GM21576 (cell line): ENCODE results near the gene PTEN.

ENCODE experiments used
- ATAC-seq: cut with Tn5 transposase; IDR thresholded peaks from one replicate; pipeline ENCODE4 v1.9.1; 2021; ENCODE audit warnings: mild to moderate bottlenecking, moderate library complexity; ENCODE audit not compliant: unreplicated experiment

PTEN gene

DNA sequence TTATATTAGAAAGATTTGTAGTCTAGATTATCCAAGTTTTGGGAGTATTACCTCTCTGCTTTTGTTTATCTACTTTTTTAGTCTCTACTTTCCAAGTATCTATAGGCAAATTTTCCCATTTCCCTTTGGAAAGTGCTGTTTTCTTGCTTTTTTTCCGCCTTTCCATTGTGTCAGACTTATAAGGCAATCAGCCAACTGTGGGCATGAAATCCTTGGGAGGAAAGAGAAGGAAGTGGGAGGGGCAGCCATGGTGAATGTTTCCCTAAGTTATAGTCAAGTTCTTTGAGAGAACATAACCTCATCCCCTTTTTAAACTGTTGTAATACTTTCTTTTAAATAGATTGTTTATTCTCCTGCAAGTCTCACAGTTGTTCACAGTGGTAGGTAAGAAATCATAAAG, 52.6 kb downstream of the PTEN start:
- ATAC-seq = no peak

DNA sequence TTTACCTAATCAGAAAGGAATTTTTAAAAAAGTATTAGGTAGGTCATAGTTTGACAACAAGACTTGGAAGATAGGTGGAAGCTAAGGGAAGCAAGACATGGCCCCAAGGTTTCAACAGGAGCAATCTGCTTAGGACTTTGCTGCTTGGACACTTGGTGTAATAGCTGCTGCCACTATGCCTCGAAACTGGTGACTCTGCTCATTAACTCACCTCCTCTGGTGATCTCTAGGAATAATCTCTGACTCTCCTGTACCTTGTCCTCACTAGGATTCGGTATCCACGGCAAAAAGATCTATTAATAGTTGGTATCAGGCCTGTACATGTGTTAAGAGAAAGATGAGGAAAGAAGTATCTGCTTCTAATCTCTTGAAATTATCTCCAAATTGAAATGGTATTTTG, 53.1 kb downstream of the PTEN start:
- ATAC-seq = no peak

DNA sequence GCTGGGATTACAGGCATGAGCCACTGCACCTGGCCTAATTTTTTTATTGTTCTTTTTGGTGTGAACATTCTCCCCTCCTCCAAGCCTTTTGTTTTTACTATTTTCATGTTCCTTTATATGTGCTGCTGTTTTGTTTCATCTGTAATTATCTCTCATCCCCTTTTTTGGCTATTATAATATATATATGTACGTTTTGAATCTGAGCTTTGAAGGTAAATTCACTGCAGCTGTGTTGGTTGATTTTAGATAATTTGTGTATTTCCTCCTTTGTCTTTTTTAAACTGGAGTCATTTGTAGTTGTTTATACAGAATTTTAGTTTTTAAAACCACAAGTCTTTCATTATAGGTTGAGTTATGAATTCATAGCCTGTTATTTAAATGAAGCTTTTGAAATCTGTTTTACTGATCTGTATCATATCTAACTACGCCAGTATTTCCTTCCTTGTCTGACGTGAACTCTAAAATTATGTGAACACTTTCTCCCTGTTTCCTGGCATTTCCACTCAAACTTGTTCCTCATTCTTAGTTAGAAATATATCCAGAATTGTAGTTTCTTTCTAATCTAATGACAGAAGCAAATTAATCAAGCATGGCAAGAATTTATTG, 54.9 kb downstream of the PTEN start:
- ATAC-seq = no peak

DNA sequence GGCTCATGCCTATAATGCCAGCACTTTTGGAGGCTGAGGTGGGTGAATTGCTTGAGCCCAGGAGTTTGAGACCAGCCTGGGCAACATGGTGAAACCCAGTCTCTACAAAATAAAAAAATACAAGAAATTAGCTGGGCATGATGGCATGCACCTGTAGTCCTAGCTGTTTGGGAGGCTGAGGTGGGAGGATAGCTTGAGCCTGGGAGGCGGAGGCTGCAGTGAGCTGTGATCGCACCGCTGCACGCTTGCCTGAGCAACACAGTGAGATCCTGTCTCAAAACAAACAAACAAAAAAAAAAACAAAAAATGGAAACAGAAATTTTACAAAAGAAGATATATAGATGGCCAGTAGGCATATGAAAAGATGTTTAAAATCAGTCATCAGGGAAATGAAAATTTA, 57.1 kb downstream of the PTEN start:
- ATAC-seq = no peak

DNA sequence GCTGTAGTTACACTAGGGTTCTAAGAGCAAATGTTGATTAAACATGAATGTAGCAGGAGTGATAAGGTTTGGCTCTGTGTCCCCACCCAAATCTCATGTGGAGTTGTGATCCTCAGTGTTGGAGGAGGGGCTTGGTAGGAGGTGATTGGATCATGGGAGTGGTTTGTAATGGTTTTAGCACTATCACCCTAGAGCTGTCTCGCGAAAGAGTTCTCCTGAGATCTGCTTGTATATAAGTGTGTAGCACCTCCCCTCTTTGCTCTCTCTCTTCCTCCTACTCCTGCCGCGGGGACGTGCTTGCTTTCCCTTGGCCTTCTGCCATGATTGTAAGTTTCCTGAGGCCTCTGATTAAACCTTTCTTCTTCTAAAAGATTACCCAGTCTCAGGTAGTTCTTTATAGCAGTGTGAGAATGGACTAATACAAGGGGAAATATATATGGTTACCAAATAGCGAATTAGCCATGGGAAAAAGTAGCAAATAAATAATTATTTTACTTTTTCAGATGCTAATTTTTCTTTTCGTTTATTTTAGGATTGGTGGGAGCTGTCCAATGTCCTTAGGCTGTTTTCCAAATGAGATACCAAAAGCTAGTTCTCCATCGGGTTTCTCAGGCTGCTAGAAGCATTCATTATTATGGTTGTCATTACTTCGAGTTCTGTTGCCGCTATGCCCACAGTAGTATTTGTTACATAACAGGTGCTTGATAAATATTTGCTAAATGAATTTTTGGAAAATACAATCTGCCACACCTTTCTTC, 58.7 kb downstream of the PTEN start:
- ATAC-seq = no peak

DNA sequence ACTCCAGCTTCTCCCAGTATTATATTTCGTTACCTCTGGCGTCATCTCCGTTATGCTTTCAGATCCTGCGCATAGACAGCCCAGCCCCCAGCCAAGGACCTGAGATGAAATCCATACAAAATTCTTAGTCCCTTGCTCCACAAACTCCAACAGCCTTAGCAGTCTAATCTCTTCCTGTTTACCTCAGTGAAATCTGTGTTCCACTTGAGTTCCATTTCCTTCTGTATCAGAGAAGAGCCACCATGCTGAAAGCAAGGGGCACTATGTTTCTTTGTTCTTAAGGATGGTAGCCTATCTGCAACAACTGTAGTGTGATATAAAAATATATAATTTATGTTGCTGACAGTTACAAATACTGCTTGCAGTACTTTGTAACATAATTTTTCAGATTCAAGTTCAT, 59.8 kb downstream of the PTEN start:
- ATAC-seq = no peak

DNA sequence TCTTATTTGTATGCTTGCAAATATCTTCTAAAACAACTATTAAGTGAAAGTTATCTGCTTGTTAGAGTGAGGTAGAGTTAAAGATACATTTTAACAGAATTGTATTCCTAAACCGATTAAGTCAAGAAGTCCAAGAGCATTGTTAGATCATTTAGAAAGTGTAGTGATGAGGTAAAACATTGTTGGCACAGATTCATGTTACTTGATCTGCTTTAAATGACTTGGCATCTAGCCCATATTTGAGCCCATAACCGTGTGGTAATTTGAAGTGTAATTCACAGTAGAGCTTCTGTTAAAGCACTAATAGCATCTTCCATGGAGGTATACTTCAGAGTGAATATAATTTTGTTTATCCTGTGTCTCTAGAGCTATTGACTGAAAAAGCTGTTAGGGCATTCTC, 62.1 kb downstream of the PTEN start:
- no peak for ATAC-seq

DNA sequence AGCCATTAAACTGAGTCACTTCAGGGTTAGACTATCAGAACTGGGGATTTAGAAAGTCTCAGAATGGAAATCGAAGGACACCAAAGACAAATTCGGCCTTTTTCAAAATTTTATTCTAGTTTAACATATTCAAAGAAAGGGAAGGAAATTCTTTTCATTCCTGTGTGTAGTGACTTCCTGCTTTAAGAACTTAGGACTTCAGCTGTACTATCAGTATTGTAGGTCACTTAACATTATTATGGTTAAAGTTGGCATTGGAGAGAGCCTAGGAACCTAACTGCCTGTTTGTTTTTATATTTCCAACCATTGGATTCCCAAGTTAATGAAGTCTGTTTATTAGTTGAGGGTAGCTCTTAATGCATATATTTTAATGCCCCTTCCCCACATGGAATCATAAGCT, 63.7 kb downstream of the PTEN start:
- ATAC-seq = no peak

DNA sequence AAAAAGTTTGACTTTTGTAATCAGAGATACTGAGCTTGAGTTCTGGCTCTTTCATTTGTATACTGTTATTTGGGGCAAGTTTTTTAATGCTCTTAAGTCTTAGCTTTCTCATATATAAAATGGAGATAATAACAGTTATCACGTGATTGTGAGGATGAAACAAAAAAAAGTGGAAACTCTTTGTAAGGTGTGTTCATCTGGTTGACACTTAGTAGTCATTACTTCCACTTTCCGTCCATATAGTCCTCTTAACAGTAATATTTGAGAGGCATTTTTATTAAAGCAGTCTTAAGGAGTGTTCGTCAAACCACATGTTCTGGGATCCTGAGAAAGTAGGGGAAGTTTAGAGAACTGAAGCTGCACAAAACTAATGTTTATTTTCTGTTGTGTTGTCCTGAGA, 65.6 kb downstream of the PTEN start:
- ATAC-seq = no peak

DNA sequence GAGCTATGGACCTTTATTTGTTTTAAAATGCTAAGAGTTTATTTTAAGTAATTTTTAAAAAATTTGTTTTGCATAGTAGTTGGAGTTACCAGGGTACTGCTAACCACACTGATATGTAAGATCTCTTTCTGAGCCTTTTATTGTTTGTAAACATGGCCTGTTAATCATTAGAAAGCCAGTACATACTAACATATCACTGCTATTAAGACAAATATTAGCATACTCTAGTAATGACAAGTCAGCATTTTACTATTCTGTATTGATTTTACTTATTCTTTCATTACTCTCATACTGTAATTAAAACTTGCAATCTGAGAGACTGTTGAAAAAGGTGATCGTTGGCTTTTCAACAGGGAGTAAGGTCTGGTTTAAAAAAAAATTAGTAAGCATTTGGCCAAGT, 66.7 kb downstream of the PTEN start:
- ATAC-seq = no peak

DNA sequence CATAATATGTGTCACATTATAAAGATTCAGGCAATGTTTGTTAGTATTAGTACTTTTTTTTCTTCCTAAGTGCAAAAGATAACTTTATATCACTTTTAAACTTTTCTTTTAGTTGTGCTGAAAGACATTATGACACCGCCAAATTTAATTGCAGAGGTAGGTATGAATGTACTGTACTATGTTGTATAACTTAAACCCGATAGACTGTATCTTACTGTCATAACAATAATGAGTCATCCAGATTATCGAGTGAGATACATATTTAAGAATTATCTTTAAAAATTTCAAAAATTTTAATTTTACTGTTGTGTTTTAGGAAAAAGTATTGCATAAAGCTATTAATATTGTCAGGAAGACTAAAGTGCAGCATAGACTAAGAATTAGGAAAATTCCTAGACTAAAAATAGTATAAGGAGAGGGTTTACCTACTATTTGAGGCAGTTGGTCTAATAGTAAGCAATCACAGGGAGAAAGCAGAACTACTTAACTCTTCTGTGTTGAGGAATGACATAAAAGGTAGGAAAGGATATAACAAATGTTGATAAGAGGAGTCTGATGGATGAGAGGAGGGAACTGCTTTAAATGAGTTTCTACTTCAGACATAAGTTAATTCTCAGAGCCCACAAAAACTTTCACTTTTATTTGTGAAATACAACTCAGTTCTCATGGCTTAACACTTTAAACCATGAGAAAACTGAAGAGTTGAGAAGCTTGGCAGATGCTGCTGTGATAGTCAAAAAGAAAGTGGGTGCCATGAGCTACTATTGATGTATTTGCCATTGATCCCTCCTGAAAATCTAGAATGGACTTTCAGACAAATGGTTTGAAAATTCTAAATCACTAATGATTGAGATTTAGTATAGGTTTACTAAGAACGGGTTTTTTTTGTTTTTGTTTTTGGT, 67.8 kb downstream of the PTEN start:
- no peak for ATAC-seq

DNA sequence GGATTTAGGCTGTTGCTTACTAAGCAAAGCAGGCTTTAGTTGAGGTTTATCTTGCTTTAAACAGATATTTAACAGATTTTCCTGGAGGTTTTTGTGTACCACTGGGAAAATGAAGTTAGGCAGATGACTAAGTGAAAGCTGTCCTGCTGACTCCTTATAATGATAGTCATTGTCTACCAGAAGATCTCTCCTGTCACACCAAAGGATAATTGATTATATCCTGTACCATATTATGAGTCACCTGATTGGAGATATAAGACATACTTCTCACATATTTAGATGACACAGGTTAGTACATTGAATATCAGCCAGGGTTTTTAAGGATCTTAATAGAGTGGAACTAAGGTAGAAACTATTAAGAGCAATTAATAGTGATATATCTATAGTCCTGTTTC, 68.4 kb downstream of the PTEN start:
- ATAC-seq = no peak

DNA sequence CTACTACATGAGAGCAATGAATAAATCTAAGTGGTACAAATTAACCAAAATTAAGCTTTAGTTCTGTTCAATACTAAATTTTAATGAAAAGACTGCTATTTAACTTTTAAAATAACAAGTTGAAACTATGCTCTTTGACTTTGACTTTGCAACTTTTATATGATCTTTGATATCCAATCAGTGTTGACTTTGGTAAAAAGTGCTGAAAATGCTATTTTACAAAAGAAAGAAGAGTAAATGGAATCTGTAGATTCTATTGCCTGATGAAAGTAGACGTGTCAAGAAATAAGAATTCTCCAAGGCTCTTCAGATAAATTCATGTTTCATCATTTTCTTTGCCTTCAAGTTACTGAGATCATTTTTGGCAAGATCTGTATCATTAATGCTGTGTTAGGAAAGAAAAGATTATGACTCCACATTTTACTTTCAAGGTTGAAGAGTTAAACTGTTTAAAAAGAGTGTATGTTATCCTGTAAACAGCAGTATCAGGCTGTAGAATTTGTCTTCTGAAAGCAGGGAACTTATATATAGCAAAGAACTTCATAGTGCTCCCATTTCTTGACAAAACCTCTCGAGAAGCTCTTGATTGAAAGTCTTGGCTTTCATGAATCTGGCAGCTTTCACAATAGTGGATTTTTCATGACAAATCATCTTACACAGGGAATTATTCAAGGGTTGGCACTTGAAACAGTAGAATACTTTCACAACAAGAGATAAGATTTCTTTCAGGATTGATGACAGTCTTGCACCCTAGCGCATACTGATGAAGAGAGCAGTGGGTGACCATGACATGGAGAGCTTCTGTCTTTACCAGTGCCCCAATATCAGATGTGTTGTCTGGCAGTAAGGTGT, 72.1 kb downstream of the PTEN start:
- no peak for ATAC-seq

DNA sequence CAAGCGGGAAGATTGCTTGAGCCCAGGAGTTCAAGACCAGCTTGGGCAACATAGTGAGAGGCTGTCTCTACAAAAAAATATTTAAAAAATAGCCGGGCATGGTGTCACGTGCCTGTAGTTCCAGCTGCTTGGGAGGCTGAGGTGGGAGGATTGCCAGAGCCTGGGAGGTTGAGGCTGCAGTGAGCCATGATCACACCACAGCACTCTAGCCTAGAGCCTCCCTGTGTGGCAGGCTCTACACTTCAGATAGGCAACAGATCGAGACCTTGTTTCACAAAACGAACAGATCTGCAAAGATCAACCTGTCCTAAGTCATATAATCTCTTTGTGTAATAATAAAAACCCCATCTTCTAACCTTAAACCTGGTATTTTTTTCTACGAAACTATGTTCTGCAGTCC, 76.8 kb downstream of the PTEN start:
- ATAC-seq = no peak

DNA sequence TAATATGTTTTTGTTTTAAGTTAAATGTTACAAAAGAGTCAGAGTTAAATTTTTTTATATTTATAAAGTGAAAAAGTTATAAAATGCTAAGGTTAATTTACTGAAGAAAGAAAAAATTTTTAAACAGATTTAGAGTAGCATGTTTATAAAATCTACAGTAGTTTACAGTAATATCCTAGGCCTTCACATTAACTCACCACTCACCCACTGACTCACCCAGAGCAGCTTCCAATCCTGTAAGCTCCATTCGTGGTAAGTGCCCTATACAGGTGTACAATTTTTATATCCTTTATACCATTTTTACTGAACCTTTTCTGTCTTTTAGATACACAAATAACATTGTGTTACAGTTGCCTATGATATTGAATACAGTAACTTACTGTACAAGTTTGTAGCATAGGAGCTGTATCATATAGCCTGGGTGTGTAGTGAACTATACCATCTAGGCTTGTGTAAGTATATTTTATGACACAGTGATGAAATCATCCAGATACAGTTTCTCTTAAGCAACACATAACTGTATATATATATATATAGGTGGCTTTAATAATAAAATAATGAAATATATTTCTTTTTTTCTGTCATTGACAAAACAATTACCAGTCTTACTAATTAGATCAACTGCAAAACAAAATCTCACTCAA, 79.6 kb downstream of the PTEN start:
- ATAC-seq = no peak

DNA sequence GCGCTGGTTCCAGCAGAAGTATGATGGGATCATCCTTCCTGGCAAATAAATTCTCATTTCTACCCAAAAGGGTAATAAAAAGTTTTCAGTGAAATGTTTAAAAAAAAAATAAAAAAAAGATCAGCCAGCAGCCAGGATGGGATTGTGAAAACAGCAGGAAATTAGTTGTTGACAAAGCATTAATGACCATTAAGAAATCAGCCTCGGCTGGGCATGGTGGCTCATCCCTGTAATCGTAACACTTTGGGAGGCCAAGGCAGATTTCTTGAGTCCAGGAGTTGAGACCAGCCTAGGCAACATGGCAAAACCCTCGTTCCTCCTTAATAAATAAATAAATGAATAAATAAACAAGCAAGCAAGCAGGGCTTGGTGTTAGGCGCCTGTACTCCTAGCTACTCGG, 82.6 kb downstream of the PTEN start:
- no peak for ATAC-seq

DNA sequence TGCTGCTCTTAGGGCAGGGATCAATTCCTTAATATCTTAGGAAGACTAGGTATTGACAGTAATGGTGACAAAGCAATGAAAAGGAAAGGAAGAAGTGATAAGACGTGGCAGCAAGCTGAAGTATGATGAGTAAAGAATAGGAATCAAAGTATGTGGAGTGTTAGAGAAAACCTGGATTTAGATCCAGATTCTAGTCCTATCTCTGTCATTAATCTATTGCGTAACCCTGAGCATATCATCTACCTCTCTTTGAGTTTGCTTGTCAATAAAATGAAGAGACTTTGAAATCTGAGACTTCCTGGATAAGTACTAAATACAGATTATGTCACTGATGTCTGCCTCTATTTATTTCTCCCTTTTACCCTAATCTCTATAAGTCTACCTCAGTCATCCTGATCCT, 89.2 kb downstream of the PTEN start:
- ATAC-seq = no peak

DNA sequence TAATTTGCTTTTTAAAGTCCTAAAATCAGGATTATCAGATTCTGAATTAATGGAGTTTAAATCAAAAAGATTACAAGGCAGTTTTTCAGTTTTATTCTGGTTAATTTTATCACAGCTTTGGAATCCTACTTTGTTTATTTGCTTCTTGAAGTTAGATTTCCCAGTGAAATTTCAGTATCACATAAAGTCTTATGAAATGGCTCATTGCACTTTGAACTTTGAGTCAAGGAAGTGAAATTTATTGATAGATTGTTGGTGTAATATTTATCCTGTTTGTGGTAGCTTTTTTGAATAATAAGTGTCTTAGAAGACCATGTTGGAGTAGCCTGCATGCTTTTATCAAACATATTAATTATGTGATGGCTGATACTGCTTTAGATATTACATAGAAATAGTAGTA, 92.6 kb downstream of the PTEN start:
- no peak for ATAC-seq

DNA sequence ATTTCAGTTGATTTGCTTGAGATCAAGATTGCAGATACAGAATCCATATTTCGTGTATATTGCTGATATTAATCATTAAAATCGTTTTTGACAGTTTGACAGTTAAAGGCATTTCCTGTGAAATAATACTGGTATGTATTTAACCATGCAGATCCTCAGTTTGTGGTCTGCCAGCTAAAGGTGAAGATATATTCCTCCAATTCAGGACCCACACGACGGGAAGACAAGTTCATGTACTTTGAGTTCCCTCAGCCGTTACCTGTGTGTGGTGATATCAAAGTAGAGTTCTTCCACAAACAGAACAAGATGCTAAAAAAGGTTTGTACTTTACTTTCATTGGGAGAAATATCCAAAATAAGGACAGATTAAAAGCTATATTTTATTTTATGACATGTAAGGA, 94.3 kb downstream of the PTEN start:
- ATAC-seq = no peak

DNA sequence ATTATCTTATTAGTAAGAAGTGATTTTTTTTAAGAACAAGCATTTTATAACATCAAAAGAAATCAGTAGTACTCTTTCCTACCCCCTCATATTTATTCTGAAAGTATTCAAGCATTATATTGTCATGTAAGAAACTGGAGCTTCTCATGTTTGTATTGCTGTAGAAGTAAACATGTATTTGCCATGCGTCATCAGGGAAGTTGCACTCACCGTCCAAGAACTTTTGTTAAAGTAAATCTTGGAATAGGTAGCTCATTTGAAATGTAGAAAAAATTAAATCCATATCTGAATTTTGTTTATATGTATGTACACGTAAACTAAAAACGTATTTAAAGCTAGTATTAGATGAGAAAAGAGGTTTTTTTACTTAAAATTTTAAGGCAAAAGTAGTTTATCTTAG, 96.8 kb downstream of the PTEN start:
- no peak for ATAC-seq

DNA sequence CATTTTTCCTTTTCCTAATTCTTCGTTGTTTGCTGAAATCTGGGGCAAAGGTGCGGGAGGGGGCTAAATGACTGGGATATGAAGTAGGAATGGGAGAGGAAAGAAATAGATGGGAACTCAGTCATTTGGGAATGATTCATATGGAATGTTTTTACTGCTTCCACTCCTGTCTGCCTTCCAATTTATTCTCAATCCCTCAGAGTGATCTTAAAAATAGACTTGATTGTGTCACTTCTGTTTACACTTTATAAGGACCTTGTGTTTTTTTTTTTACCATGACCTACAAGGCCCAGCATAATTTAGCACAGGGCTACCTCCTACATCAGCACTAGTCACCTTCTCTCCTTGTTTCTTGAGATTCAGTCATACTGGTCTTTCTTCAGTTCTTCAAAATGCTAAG, 97.9 kb downstream of the PTEN start:
- no peak for ATAC-seq
